Measurements from ENCODE around the gene RALA. TPM values are rescaled to one million over a fixed set of nuclear protein-coding genes. Genes with fewer than 3 reads are reported as not detected.

RALA gene
- total and polyA plus RNA-seq, 11 donors: 13.5 to 37.1 (median 23.4) TPM

- H3K36me3 ChIP-seq: no peaks in the 10 kb centered on the region
- H3K27me3 ChIP-seq: no peaks in the 10 kb centered on the region
- peaks cover 0 to 10% (median 0%) of the 10 kb centered on the region in 12 donors for H3K9me3 ChIP-seq
- ATAC-seq (no peak), DNase-seq (no peak)
- no peak overlapping the region for H3K27ac ChIP-seq
- H3K4me3 ChIP-seq: no peak overlapping the region
- intact Hi-C loops (cut with DNase I): no loop called here
- TF ChIP-seq POLR2A (IDR thresholded peaks at IDR 0.05) (no peak), CTCF (IDR thresholded peaks at IDR 0.05) (no peak)
- 97 to 98% (median 97%) methylated on average over 4 to 6 of the region's 6 CpGs for WGBS, 4 donors
- peaks cover 0 to 23% (median 12%) of the 10 kb centered on the region in 12 donors for H3K4me1 ChIP-seq
Measured at GRCh38 chr7:39661960-39662359, 38.6 kb downstream of the RALA start.

- TF ChIP-seq CTCF (IDR thresholded peaks at IDR 0.05): no peak
- no peak for TF ChIP-seq POLR2A (IDR thresholded peaks at IDR 0.05)
- Histone ChIP-seq H3K27ac (no peak overlapping the region), H3K4me3 (no peak overlapping the region), H3K36me3 (no peaks in the 10 kb centered on the region), H3K9me3 (peaks cover 0 to 10% (median 0%) of the 10 kb centered on the region in 12 donors), H3K4me1 (peaks cover 0 to 32% (median 22%) of the 10 kb centered on the region in 12 donors), H3K27me3 (no peaks in the 10 kb centered on the region)
- intact Hi-C loops (cut with DNase I): no loop called here
- ATAC-seq (no peak), DNase-seq (no peak)
Measured at GRCh38 chr7:39663263-39663662, 39.9 kb downstream of the RALA start.

GRCh38 chr7:39664057-39664456, 40.7 kb downstream of the RALA start:
- H3K4me3 ChIP-seq: no peak overlapping the region
- DNase-seq: no peak
- WGBS, 4 donors: 24 to 44% (median 32%) methylated on average over 1 of the region's 1 CpG
- no peaks in the 10 kb centered on the region for H3K36me3 ChIP-seq
- H3K9me3 ChIP-seq: peaks cover 0 to 10% (median 0%) of the 10 kb centered on the region in 12 donors
- H3K27ac ChIP-seq: no peak overlapping the region
- peaks cover 0 to 32% (median 21%) of the 10 kb centered on the region in 12 donors for H3K4me1 ChIP-seq
- TF ChIP-seq CTCF (IDR thresholded peaks at IDR 0.05) (no peak), POLR2A (IDR thresholded peaks at IDR 0.05) (no peak)
- no peak for ATAC-seq
- intact Hi-C loops (cut with DNase I): no loop called here
- no peaks in the 10 kb centered on the region for H3K27me3 ChIP-seq

GRCh38 chr7:39664585-39664984, 41.2 kb downstream of the RALA start:
- Histone ChIP-seq H3K36me3 (no peaks in the 10 kb centered on the region), H3K27ac (no peak overlapping the region), H3K4me1 (peaks cover 0 to 32% (median 21%) of the 10 kb centered on the region in 12 donors), H3K9me3 (peaks cover 0 to 10% (median 0%) of the 10 kb centered on the region in 12 donors), H3K27me3 (no peaks in the 10 kb centered on the region), H3K4me3 (no peak overlapping the region)
- 71 to 81% (median 77%) methylated on average over 3 of the region's 3 CpGs for WGBS, 4 donors
- intact Hi-C loops (cut with DNase I): no loop called here
- no peak for DNase-seq
- TF ChIP-seq CTCF (IDR thresholded peaks at IDR 0.05) (no peak), POLR2A (IDR thresholded peaks at IDR 0.05) (no peak)
- no peak for ATAC-seq
